Neural cell (in vitro differentiated cells): ENCODE measurements around the gene MRPS24.

Experiments
- CTCF ChIP-seq: fragments of 450-650 bp; IDR thresholded peaks from 2 replicates; pipeline ENCODE4 v1.5.1; 2014; ENCODE audit warnings: antibody characterized with exemption, mild to moderate bottlenecking, moderate library complexity; ENCODE audit not compliant: poor library complexity, severe bottlenecking
- EP300 ChIP-seq: fragments of 450-650 bp; conservative IDR thresholded peaks from 2 replicates; pipeline ENCODE4 v1.6.1; 2014; ENCODE audit warnings: antibody characterized with exemption, mild to moderate bottlenecking, moderate library complexity; ENCODE audit not compliant: poor library complexity, severe bottlenecking
- EZH2 ChIP-seq: fragments of 200-600, 300-800 bp; shearing (Covaris generic), sonication (generic); IDR thresholded peaks from 2 replicates; pipeline ENCODE4 v1.6.1; 2014; ENCODE audit warnings: antibody characterized with exemption, low read length, borderline replicate concordance, mild to moderate bottlenecking; ENCODE audit not compliant: insufficient read depth, poor library complexity, severe bottlenecking
- MXI1 ChIP-seq: fragments of 450-650 bp; conservative IDR thresholded peaks from 2 replicates; pipeline ENCODE4 v1.6.1; 2014; ENCODE audit warnings: antibody characterized with exemption, mild to moderate bottlenecking; ENCODE audit not compliant: poor library complexity, severe bottlenecking
- POLR2AphosphoS5 ChIP-seq: IDR thresholded peaks from 2 replicates; pipeline ENCODE4 v1.6.1; 2012
- RAD21 ChIP-seq: fragments of 450-650 bp; conservative IDR thresholded peaks from 2 replicates; pipeline ENCODE4 v1.6.1; 2014; ENCODE audit warnings: antibody characterized with exemption, mild to moderate bottlenecking, moderate library complexity
- SMC3 ChIP-seq: fragments of 450-650 bp; conservative IDR thresholded peaks from 2 replicates; pipeline ENCODE4 v1.6.1; 2014; ENCODE audit warnings: antibody characterized with exemption, mild to moderate bottlenecking, moderate library complexity; ENCODE audit not compliant: poor library complexity
- TAF1 ChIP-seq: IDR thresholded peaks from 2 replicates; pipeline ENCODE4 v1.6.1; 2012; ENCODE audit warnings: low read depth
- TF ChIP-seq, protein P1 (sequence below): IDR thresholded peaks from 2 replicates; pipeline ENCODE4 v1.6.1; 2012; ENCODE audit warnings: borderline replicate concordance

DNA sequence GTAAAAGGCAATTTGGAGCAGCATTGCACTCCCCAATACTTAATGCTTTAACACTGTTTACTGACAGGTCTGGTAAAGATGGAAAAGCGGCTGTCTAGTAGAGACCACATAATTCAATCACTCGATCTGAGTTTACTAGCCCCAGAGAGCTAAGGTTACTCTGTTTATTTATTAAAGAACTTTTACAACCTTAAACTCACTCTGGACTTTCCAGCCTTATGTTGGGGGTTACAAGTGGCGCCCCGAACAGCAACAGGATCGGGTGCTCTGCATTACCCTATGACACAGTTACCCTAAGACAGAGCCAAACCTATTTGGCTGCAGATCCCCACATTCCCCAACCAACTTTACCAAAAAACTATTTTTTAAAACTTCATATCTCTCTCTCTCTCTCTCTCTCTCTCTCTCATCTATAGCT is 43.9 kb downstream of the MRPS24 start:
- TF ChIP-seq TAF1: no peak
- no peak for TF ChIP-seq CTCF
- TF ChIP-seq POLR2AphosphoS5: no peak
- no peak for TF ChIP-seq RAD21
- TF ChIP-seq, protein P1, sequence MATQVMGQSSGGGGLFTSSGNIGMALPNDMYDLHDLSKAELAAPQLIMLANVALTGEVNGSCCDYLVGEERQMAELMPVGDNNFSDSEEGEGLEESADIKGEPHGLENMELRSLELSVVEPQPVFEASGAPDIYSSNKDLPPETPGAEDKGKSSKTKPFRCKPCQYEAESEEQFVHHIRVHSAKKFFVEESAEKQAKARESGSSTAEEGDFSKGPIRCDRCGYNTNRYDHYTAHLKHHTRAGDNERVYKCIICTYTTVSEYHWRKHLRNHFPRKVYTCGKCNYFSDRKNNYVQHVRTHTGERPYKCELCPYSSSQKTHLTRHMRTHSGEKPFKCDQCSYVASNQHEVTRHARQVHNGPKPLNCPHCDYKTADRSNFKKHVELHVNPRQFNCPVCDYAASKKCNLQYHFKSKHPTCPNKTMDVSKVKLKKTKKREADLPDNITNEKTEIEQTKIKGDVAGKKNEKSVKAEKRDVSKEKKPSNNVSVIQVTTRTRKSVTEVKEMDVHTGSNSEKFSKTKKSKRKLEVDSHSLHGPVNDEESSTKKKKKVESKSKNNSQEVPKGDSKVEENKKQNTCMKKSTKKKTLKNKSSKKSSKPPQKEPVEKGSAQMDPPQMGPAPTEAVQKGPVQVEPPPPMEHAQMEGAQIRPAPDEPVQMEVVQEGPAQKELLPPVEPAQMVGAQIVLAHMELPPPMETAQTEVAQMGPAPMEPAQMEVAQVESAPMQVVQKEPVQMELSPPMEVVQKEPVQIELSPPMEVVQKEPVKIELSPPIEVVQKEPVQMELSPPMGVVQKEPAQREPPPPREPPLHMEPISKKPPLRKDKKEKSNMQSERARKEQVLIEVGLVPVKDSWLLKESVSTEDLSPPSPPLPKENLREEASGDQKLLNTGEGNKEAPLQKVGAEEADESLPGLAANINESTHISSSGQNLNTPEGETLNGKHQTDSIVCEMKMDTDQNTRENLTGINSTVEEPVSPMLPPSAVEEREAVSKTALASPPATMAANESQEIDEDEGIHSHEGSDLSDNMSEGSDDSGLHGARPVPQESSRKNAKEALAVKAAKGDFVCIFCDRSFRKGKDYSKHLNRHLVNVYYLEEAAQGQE: no peak
- TF ChIP-seq MXI1: no peak
- no peak for TF ChIP-seq SMC3
- TF ChIP-seq EP300: no peak
- no peak for TF ChIP-seq EZH2
